ENCODE data around the gene AK6. TPM values are rescaled to one million over a fixed set of nuclear protein-coding genes. Genes with fewer than 3 reads are reported as not detected.
"Not testable (repeated sequence)": the region's sequence is repeated elsewhere in the genome, so short reads cannot be mapped to it uniquely, and the experiment has no call there.

Gene AK6
- total RNA-seq, 2 donors from 2014 or later, result 56.9 to 64.4 TPM

- Mint-ChIP-seq H3K36me3 (ENCODE audit: insufficient read depth in 2 of 2) (peaks cover 14 to 31% of the 10 kb centered on the region in 2 donors), H3K9me3 (no peaks in the 10 kb centered on the region), H3K27me3 (ENCODE audit: low read depth) (no peaks in the 10 kb centered on the region), H3K4me3 (peak overlapping the region; percentile 90 to 98), H3K4me1 (ENCODE audit: low read depth) (peaks cover 44% of the 10 kb centered on the region), H3K27ac (peak overlapping the region; percentile 99)
- DNase-seq (no peak), ATAC-seq (replicated peaks in 1 of 2) (no peak)
Measured at GRCh38 chr5:69367697-69368279, 1.5 kb downstream of the AK6 start.

GRCh38 chr5:69364850-69365249 is 4.5 kb downstream of the AK6 start:
- Mint-ChIP-seq H3K27ac (peak overlapping the region; percentile 77), H3K36me3 (ENCODE audit: insufficient read depth in 2 of 2) (peaks cover 14 to 33% of the 10 kb centered on the region in 2 donors)
- ATAC-seq (replicated peaks in 1 of 2), result no peak

GRCh38 chr5:69364414-69364813 is 4.9 kb downstream of the AK6 start:
- H3K27ac Mint-ChIP-seq, result no peak overlapping the region
- no peak overlapping the region for H3K4me3 Mint-ChIP-seq
- peaks cover 43% of the 10 kb centered on the region for H3K4me1 Mint-ChIP-seq (ENCODE audit: low read depth)
- DNase-seq (no peak), ATAC-seq (replicated peaks in 1 of 2) (no peak)
- H3K36me3 Mint-ChIP-seq (ENCODE audit: insufficient read depth in 2 of 2), result peaks cover 14 to 33% of the 10 kb centered on the region in 2 donors
- no peaks in the 10 kb centered on the region for H3K27me3 Mint-ChIP-seq (ENCODE audit: low read depth)
- H3K9me3 Mint-ChIP-seq, result no peaks in the 10 kb centered on the region

More at GRCh38 chr5:69364850-69365249, 4.5 kb downstream of the AK6 start:
- H3K4me1 Mint-ChIP-seq (ENCODE audit: low read depth), result peaks cover 43% of the 10 kb centered on the region
- no peak for DNase-seq
- no peaks in the 10 kb centered on the region for H3K9me3 Mint-ChIP-seq
- no peaks in the 10 kb centered on the region for H3K27me3 Mint-ChIP-seq (ENCODE audit: low read depth)
- peak overlapping the region in 1 of 2 donors; percentile 46 for H3K4me3 Mint-ChIP-seq

GRCh38 chr5:69360442-69360841 is 8.9 kb downstream of the AK6 start:
- Mint-ChIP-seq H3K27ac (peak overlapping the region; percentile 35), H3K4me3 (no peak overlapping the region), H3K9me3 (no peaks in the 10 kb centered on the region), H3K36me3 (ENCODE audit: insufficient read depth in 2 of 2) (peaks cover 5 to 28% of the 10 kb centered on the region in 2 donors), H3K27me3 (ENCODE audit: low read depth) (no peaks in the 10 kb centered on the region), H3K4me1 (ENCODE audit: low read depth) (peaks cover 22% of the 10 kb centered on the region)
- ATAC-seq (replicated peaks in 1 of 2), result no peak
- no peak for DNase-seq

- Mint-ChIP-seq H3K4me3 (no peak overlapping the region), H3K9me3 (no peaks in the 10 kb centered on the region), H3K36me3 (ENCODE audit: insufficient read depth in 2 of 2) (peaks cover 0 to 22% of the 10 kb centered on the region in 2 donors), H3K27me3 (ENCODE audit: low read depth) (no peaks in the 10 kb centered on the region), H3K4me1 (ENCODE audit: low read depth) (peaks cover 15% of the 10 kb centered on the region), H3K27ac (peak overlapping the region; percentile 35)
- no peak for DNase-seq
- ATAC-seq (replicated peaks in 1 of 2), result no peak
Measured at GRCh38 chr5:69359699-69360098, 9.6 kb downstream of the AK6 start.

- Mint-ChIP-seq H3K4me3 (no peak overlapping the region), H3K36me3 (ENCODE audit: insufficient read depth in 2 of 2) (peaks cover 0 to 14% of the 10 kb centered on the region in 2 donors), H3K27ac (no peak overlapping the region), H3K4me1 (ENCODE audit: low read depth) (no peaks in the 10 kb centered on the region), H3K9me3 (no peaks in the 10 kb centered on the region), H3K27me3 (ENCODE audit: low read depth) (no peaks in the 10 kb centered on the region)
- ATAC-seq (replicated peaks in 1 of 2), result no peak
- DNase-seq, result no peak
Measured at GRCh38 chr5:69350664-69351063, 18.7 kb downstream of the AK6 start.

- ATAC-seq (replicated peaks in 1 of 2), result no peak
- Mint-ChIP-seq H3K4me3 (no peak overlapping the region), H3K27me3 (ENCODE audit: low read depth) (no peaks in the 10 kb centered on the region), H3K4me1 (ENCODE audit: low read depth) (no peaks in the 10 kb centered on the region), H3K9me3 (no peaks in the 10 kb centered on the region), H3K27ac (no peak overlapping the region), H3K36me3 (ENCODE audit: insufficient read depth in 2 of 2) (no peaks in the 10 kb centered on the region)
- DNase-seq, result no peak
Measured at GRCh38 chr5:69343083-69343482, 26.2 kb downstream of the AK6 start.

- no peaks in the 10 kb centered on the region for H3K9me3 Mint-ChIP-seq
- DNase-seq (no peak), ATAC-seq (replicated peaks in 1 of 2) (no peak)
- no peak overlapping the region for H3K4me3 Mint-ChIP-seq
- H3K36me3 Mint-ChIP-seq (ENCODE audit: insufficient read depth in 2 of 2), result no peaks in the 10 kb centered on the region
- H3K27ac Mint-ChIP-seq, result no peak overlapping the region
- no peaks in the 10 kb centered on the region for H3K27me3 Mint-ChIP-seq (ENCODE audit: low read depth)
- no peaks in the 10 kb centered on the region for H3K4me1 Mint-ChIP-seq (ENCODE audit: low read depth)
Measured at GRCh38 chr5:69341520-69342161, 27.7 kb downstream of the AK6 start.

- Mint-ChIP-seq H3K9me3 (peaks cover 0 to 1% of the 10 kb centered on the region in 2 donors), H3K27ac (no peak overlapping the region), H3K4me3 (no peak overlapping the region), H3K4me1 (ENCODE audit: low read depth) (peaks cover 29% of the 10 kb centered on the region), H3K27me3 (ENCODE audit: low read depth) (no peaks in the 10 kb centered on the region), H3K36me3 (ENCODE audit: insufficient read depth in 2 of 2) (peaks cover 0 to 2% of the 10 kb centered on the region in 2 donors)
- no peak for ATAC-seq (replicated peaks in 1 of 2)
- no peak for DNase-seq
Measured at GRCh38 chr5:69335341-69335935, 33.9 kb downstream of the AK6 start.

GRCh38 chr5:69334793-69335268 is 34.5 kb downstream of the AK6 start:
- peak overlapping the region; percentile 47 for H3K27ac Mint-ChIP-seq
- DNase-seq (peak; percentile 85 to 87), ATAC-seq (replicated peaks in 1 of 2) (peak; percentile 74 to 78)
- H3K4me3 Mint-ChIP-seq, result peak overlapping the region; percentile 33 to 58
- H3K36me3 Mint-ChIP-seq (ENCODE audit: insufficient read depth in 2 of 2), result peaks cover 0 to 2% of the 10 kb centered on the region in 2 donors
- peaks cover 0 to 1% of the 10 kb centered on the region in 2 donors for H3K9me3 Mint-ChIP-seq
- peaks cover 29% of the 10 kb centered on the region for H3K4me1 Mint-ChIP-seq (ENCODE audit: low read depth)
- H3K27me3 Mint-ChIP-seq (ENCODE audit: low read depth), result no peaks in the 10 kb centered on the region

GRCh38 chr5:69333668-69334315 is 35.5 kb downstream of the AK6 start:
- Mint-ChIP-seq H3K4me1 (ENCODE audit: low read depth) (peaks cover 29% of the 10 kb centered on the region), H3K4me3 (peak overlapping the region in 1 of 2 donors; percentile 92)
- H3K27me3 Mint-ChIP-seq (ENCODE audit: low read depth); H3K9me3 Mint-ChIP-seq; DNase-seq; ATAC-seq (replicated peaks in 1 of 2); H3K27ac Mint-ChIP-seq; H3K36me3 Mint-ChIP-seq (ENCODE audit: insufficient read depth in 2 of 2): not testable (repeated sequence)

GRCh38 chr5:69331528-69332445 is 37.5 kb downstream of the AK6 start:
- Mint-ChIP-seq H3K4me3 (peak overlapping the region; percentile 86 to 92), H3K36me3 (ENCODE audit: insufficient read depth in 2 of 2) (peaks cover 0 to 2% of the 10 kb centered on the region in 2 donors), H3K27ac (peak overlapping the region; percentile 83), H3K9me3 (peaks cover 0 to 1% of the 10 kb centered on the region in 2 donors), H3K4me1 (ENCODE audit: low read depth) (peaks cover 29% of the 10 kb centered on the region), H3K27me3 (ENCODE audit: low read depth) (no peaks in the 10 kb centered on the region)
- no peak for DNase-seq
- ATAC-seq (replicated peaks in 1 of 2), result no peak

Data from activated T-cell treated with anti-CD3 and anti-CD28 coated beads, Interleukin-2, amount 50 U/mL, for 72 hours (primary cell).